Panc1 (cell line): ENCODE results near the gene C19orf53. TPM values are rescaled to one million over a fixed set of nuclear protein-coding genes. Genes with fewer than 3 reads are reported as not detected.

Source experiments
- ATAC-seq: fragments of 200-7000 bp; cut with Tn5 transposase; 2 replicates; pipeline ENCODE4 v1.9.1; 2020; ENCODE audit warnings: mild to moderate bottlenecking, moderate library complexity
- BruUV-seq: library from RNA; stranded (reverse); fragments of 400-500 nt; replicated peaks from 2 replicates; lab custom pipeline; 2021; lab: Mats Ljungman, UMichigan
- CTCF ChIA-PET: fragments of 300-600 bp; sonication (Branson Sonifier 250); formaldehyde crosslinking; loops from one replicate; lab custom pipeline; 2022; ENCODE audit warnings: antibody characterized with exemption; lab: Charles Lee
- POLR2A ChIA-PET: fragments of 300-600 bp; sonication (Branson Sonifier 250); formaldehyde crosslinking; loops from one replicate; lab custom pipeline; 2022; ENCODE audit warnings: antibody characterized with exemption; lab: Charles Lee
- DNase-seq: peaks from one replicate; pipeline ENCODE4 v3.0.0-alpha.2; 2010; ENCODE audit warnings: low read depth, low spot score
- H3K27ac ChIP-seq: 2 replicates; pipeline ENCODE4 v1.5.1; 2011; ENCODE audit warnings: mild to moderate bottlenecking, low read length, inconsistent platforms
- H3K27me3 ChIP-seq: fragments of 200-500 bp; sonication (Bioruptor generic); 2 replicates; pipeline ENCODE4 v1.6.0; 2014; ENCODE audit warnings: low read length, inconsistent platforms; ENCODE audit not compliant: control insufficient read depth, insufficient read depth
- H3K36me3 ChIP-seq: fragments of 200-500 bp; sonication (Bioruptor generic); 2 replicates; pipeline ENCODE4 v1.5.1; 2014; ENCODE audit warnings: inconsistent platforms, mild to moderate bottlenecking, low read length, moderate library complexity; ENCODE audit not compliant: control insufficient read depth, insufficient read depth
- H3K4me1 ChIP-seq: 2 replicates; pipeline ENCODE4 v1.5.1; 2011; ENCODE audit warnings: inconsistent platforms, mild to moderate bottlenecking, low read length, moderate library complexity; ENCODE audit not compliant: control insufficient read depth, insufficient read depth
- H3K4me3 ChIP-seq, 2 experiments: 2 replicates each; pipeline ENCODE4 v1.5.1; 2011 to 2012; ENCODE audit warnings: low read depth in 2 of 2, low read length in 2 of 2, mild to moderate bottlenecking in 2 of 2, inconsistent platforms in 1 of 2, moderate library complexity in 1 of 2
- H3K9me3 ChIP-seq: fragments of 200-500 bp; sonication (Bioruptor generic); 2 replicates; pipeline ENCODE4 v1.5.1; 2014; ENCODE audit warnings: low read depth, mild to moderate bottlenecking, inconsistent platforms, low read length, moderate library complexity; ENCODE audit not compliant: control insufficient read depth, insufficient read depth
- POLR2AphosphoS5 ChIP-seq: IDR thresholded peaks from 2 replicates; pipeline ENCODE4 v1.6.1; 2012; ENCODE audit warnings: mild to moderate bottlenecking, low read depth, low read length, moderate library complexity
- SIN3A ChIP-seq: IDR thresholded peaks from 2 replicates; pipeline ENCODE4 v1.6.1; 2012; ENCODE audit warnings: low read depth, mild to moderate bottlenecking, low read length, moderate library complexity, borderline replicate concordance; ENCODE audit not compliant: insufficient read depth
- TCF7L2 ChIP-seq: IDR thresholded peaks from 2 replicates; pipeline ENCODE4 v1.6.1; 2011; ENCODE audit warnings: mild to moderate bottlenecking, low read depth, low read length, inconsistent platforms
- in situ Hi-C: cut with HindIII; loops from 2 replicates; pipeline ENCODE4 v1.10.0; 2016; ENCODE audit warnings: low sequenced_read_pairs, low pct_unique_long_range_greater_than_20kb
- intact Hi-C: fragments of 100-400 bp; cut with micrococcal nuclease; formaldehyde crosslinking; loops from one replicate; pipeline ENCODE4 v1.10.0; 2022; ENCODE audit not compliant: unreplicated experiment
- total RNA-seq: library from RNA; stranded (reverse); gene quantifications from one replicate; pipeline ENCODE4 v1.2.1, GENCODE V29; 2021; ENCODE audit not compliant: unreplicated experiment
- TF ChIP-seq, protein P1 (sequence below): fragments of 450-650 bp; IDR thresholded peaks from 2 replicates; pipeline ENCODE4 v1.5.1; 2017; ENCODE audit warnings: mild to moderate bottlenecking
- TF ChIP-seq, protein P2 (sequence below), 2 experiments: IDR thresholded peaks; 2 replicates each; pipeline ENCODE4 v1.6.1; 2011 to 2012; ENCODE audit warnings: low read depth in 2 of 2, control low read depth in 1 of 2, low read length in 1 of 2, mild to moderate bottlenecking in 1 of 2, moderate library complexity in 1 of 2; ENCODE audit not compliant: insufficient read depth in 1 of 2

C19orf53 gene
- total RNA-seq, 1 experiment from 2014 or later, result 97.2 TPM

DNA sequence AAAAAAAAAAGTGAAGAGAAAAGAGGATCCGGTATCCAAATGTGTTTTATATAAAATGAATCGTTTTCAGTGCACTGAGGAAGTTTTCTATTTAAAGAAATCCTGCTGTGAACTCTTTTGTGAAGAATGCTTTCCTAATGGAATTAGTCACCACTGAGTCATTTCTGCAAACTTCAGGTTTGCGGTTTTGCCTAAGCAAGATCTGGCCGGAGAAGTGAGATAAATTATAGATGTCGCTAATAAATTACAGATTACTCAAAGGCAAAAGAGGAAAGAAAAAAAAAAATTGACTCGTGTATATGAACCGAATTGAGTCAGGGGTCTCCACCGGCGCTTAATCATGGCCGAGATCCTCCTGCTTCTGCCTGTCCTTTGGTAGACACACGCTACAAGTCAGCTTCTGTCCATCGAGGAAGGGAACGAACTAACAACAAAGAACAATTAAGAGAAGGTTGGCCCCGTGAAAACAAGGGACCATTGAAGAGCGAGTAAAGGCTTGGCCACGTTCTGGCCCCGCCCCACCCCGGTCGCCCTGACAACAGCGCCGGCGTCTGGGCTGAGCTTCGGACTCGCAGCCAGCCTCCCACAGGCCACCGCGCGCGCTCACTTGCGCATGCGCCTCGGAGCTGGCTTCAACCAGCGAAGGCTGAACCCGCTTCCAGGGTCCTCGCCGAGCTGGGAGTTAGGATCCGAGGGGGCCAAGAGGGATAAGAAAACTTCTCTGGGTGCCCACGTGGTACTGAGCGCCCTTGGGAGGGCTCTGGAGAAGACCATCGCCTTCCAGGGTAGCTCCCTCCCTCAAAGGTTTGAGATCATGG lies 42.9 kb upstream of the C19orf53 start:
- ChIA-PET CTCF (interaction anchor here (0.8 kb wide), 1 partner anchor 54 kb away, joined by 3 read pairs; no protein-coding TSS in a partner anchor), POLR2A (interaction anchor here (0.6 to 2.0 kb wide), 3 partner anchors 16 to 729 kb away, joined by 4 to 11 read pairs (median 6); a partner anchor contains a TSS)
- BruUV-seq, result TSS peak; percentile 90
- TF ChIP-seq SIN3A (0 out of 2 replicates have a peak, but pooled peaks have one; percentile 73), POLR2AphosphoS5 (peak; percentile 73; the same call in 1 of the 2 replicates)
- TF ChIP-seq, protein P1, sequence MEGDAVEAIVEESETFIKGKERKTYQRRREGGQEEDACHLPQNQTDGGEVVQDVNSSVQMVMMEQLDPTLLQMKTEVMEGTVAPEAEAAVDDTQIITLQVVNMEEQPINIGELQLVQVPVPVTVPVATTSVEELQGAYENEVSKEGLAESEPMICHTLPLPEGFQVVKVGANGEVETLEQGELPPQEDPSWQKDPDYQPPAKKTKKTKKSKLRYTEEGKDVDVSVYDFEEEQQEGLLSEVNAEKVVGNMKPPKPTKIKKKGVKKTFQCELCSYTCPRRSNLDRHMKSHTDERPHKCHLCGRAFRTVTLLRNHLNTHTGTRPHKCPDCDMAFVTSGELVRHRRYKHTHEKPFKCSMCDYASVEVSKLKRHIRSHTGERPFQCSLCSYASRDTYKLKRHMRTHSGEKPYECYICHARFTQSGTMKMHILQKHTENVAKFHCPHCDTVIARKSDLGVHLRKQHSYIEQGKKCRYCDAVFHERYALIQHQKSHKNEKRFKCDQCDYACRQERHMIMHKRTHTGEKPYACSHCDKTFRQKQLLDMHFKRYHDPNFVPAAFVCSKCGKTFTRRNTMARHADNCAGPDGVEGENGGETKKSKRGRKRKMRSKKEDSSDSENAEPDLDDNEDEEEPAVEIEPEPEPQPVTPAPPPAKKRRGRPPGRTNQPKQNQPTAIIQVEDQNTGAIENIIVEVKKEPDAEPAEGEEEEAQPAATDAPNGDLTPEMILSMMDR, result no peak
- no peaks in the 10 kb centered on the region for H3K9me3 ChIP-seq
- peak overlapping the region; percentile 94 for H3K27ac ChIP-seq
- ATAC-seq (peak; percentile 100), DNase-seq (peak; percentile 79)
- peaks cover 13% of the 10 kb centered on the region; the same call in 1 of the 2 replicates for H3K4me1 ChIP-seq
- intact Hi-C loops, result no loop called here
- H3K36me3 ChIP-seq, result no peaks in the 10 kb centered on the region; the same call in 1 of the 2 replicates
- in situ Hi-C loops, result no loop called here
- no peaks in the 10 kb centered on the region for H3K27me3 ChIP-seq
- peak overlapping the region; percentile 65 to 89 for H3K4me3 ChIP-seq

DNA sequence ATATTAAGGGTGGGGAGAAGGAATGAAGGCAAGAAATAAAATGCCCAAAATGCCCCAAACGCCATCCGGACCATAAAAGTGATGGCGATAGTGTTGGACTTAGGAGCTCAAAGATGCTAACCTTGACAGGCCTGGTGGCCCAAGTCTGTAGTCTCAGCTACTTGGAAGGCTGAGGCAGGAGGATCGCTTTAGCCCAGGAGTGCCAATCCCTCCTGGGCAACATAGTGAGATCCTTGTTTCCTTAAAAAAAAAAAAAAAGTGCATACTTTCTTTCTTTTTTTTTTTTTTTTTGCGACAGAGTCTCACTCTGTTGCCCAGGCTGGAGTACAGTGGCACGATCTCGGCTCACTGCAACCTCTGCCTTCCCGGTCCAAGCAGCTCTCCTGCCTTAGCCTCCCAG lies 41.9 kb upstream of the C19orf53 start:
- intact Hi-C loops (no loop called here), in situ Hi-C loops (no loop called here)
- no peaks in the 10 kb centered on the region; the same call in 1 of the 2 replicates for H3K36me3 ChIP-seq
- ATAC-seq (no peak), DNase-seq (no peak)
- peak overlapping the region; percentile 94 for H3K27ac ChIP-seq
- no peaks in the 10 kb centered on the region for H3K27me3 ChIP-seq
- peaks cover 13% of the 10 kb centered on the region; the same call in 1 of the 2 replicates for H3K4me1 ChIP-seq
- H3K4me3 ChIP-seq, result peak overlapping the region; percentile 65 to 89
- CTCF ChIA-PET, result interaction anchor here (0.7 kb wide), 1 partner anchor 11 kb away, joined by 15 read pairs; no protein-coding TSS in a partner anchor
- TSS peak; percentile 81 for BruUV-seq
- TF ChIP-seq SIN3A, result no peak
- TF ChIP-seq POLR2AphosphoS5, result no peak
- TF ChIP-seq, protein P2, sequence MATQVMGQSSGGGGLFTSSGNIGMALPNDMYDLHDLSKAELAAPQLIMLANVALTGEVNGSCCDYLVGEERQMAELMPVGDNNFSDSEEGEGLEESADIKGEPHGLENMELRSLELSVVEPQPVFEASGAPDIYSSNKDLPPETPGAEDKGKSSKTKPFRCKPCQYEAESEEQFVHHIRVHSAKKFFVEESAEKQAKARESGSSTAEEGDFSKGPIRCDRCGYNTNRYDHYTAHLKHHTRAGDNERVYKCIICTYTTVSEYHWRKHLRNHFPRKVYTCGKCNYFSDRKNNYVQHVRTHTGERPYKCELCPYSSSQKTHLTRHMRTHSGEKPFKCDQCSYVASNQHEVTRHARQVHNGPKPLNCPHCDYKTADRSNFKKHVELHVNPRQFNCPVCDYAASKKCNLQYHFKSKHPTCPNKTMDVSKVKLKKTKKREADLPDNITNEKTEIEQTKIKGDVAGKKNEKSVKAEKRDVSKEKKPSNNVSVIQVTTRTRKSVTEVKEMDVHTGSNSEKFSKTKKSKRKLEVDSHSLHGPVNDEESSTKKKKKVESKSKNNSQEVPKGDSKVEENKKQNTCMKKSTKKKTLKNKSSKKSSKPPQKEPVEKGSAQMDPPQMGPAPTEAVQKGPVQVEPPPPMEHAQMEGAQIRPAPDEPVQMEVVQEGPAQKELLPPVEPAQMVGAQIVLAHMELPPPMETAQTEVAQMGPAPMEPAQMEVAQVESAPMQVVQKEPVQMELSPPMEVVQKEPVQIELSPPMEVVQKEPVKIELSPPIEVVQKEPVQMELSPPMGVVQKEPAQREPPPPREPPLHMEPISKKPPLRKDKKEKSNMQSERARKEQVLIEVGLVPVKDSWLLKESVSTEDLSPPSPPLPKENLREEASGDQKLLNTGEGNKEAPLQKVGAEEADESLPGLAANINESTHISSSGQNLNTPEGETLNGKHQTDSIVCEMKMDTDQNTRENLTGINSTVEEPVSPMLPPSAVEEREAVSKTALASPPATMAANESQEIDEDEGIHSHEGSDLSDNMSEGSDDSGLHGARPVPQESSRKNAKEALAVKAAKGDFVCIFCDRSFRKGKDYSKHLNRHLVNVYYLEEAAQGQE (IDR thresholded peaks at IDR 0.05; ENCODE audit: insufficient read depth in 1 of 2, low read depth in 2 of 2, low read length in 1 of 2), result no peak
- TF ChIP-seq TCF7L2, result no peak
- TF ChIP-seq, protein P1, result no peak
- H3K9me3 ChIP-seq, result no peaks in the 10 kb centered on the region
- POLR2A ChIA-PET, result interaction anchor here (1.1 to 2.0 kb wide), 2 partner anchors 15 to 728 kb away, joined by 6 to 11 read pairs; a partner anchor contains a TSS
